BLaER1 treated with 17β-estradiol and CSF1 and Interleukin-3, amounts not matched to agents 10 nM and 100 nM (cell line): ENCODE results near the gene PCDH15.

Experiments
- H3K27ac ChIP-seq, 11 experiments: shearing (Covaris generic); formaldehyde crosslinking; 2 replicates each; pipeline ENCODE4 v1.8.1; 2022
- H3K27me3 ChIP-seq, 11 experiments: shearing (Covaris generic); formaldehyde crosslinking; 2 replicates each; pipeline ENCODE4 v1.8.1; 2022
- H3K36me3 ChIP-seq, 11 experiments: shearing (Covaris generic); formaldehyde crosslinking; 2 replicates each; pipeline ENCODE4 v1.8.1; 2022
- H3K4me1 ChIP-seq, 10 experiments: shearing (Covaris generic); formaldehyde crosslinking; 2 replicates each; pipeline ENCODE4 v1.8.1; 2022
- H3K4me2 ChIP-seq, 11 experiments: shearing (Covaris generic); formaldehyde crosslinking; 2 replicates each; pipeline ENCODE4 v1.8.1; 2022
- H3K4me3 ChIP-seq, 10 experiments: shearing (Covaris generic); formaldehyde crosslinking; 2 replicates each; pipeline ENCODE4 v1.8.1; 2022
- H3K9ac ChIP-seq, 11 experiments: shearing (Covaris generic); formaldehyde crosslinking; 2 replicates each; pipeline ENCODE4 v1.8.1; 2022
- H3K9me3 ChIP-seq, 11 experiments: shearing (Covaris generic); formaldehyde crosslinking; replicated peaks in 1 of 11; 2 replicates each; pipeline ENCODE4 v1.8.1; 2022
- H4K20me1 ChIP-seq, 11 experiments: shearing (Covaris generic); formaldehyde crosslinking; 2 replicates each; pipeline ENCODE4 v1.8.1; 2022
- Cebpa-rat ChIP-seq, 11 experiments: shearing (Covaris generic); IDR thresholded peaks; 2 replicates each; pipeline ENCODE4 v1.8.1; 2022

The PCDH15 gene

DNA sequence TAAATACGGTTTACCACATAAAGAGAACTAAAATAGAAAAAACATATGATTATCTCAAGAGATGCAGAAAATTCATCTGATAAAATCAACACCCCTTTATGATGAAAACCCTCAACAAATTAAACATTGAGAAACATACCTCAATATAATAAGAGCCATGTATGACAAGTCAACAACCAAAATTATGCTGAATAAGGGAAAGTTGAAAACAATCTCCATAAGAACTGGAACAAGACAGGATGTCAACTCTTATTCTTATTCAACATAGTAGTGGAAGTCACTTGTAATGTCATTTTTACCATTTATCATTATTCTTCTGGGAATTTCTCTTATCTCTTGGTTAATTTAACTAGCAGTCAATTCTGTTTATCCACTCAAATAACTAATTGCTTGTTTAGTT, 79.0 kb downstream of the PCDH15 start:
- no peak overlapping the region for H3K4me3 ChIP-seq
- no peaks in the 10 kb centered on the region for H3K36me3 ChIP-seq
- no peaks in the 10 kb centered on the region for H3K27me3 ChIP-seq
- no peak overlapping the region for H3K27ac ChIP-seq
- no peaks in the 10 kb centered on the region for H3K4me1 ChIP-seq
- H3K4me2 ChIP-seq: no peak overlapping the region
- no peaks in the 10 kb centered on the region for H4K20me1 ChIP-seq
- TF ChIP-seq Cebpa-rat (IDR thresholded peaks at IDR 0.05): no peak
- no peak overlapping the region for H3K9ac ChIP-seq
- H3K9me3 ChIP-seq: peaks cover 0 to 16% (median 5%) of the 10 kb centered on the region in 11 experiments; a peak in 9 of 22 replicates

DNA sequence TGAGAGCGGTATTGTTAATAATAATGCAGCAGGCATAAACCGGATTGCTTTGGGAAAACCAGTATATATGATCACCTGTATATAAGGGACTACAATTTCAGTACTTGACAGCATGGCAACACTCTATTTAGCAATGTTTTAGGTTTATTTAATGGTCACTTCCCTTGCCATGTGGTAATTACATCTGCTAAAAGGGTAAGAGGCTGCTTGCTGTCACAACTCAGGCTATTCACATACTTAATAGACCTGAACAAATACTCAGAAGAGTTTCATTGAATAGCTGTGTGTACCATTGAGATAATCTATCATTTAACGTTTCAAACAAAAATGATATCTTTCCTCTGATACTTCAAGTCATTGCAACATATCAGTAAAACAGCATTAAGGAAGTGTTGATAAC, 90.1 kb downstream of the PCDH15 start:
- TF ChIP-seq Cebpa-rat (IDR thresholded peaks at IDR 0.05): no peak
- Histone ChIP-seq H3K4me1 (no peaks in the 10 kb centered on the region), H3K4me3 (no peak overlapping the region), H3K9me3 (no peaks in the 10 kb centered on the region; a peak in 1 of 22 replicates), H3K9ac (no peak overlapping the region), H4K20me1 (no peaks in the 10 kb centered on the region), H3K4me2 (no peak overlapping the region), H3K27me3 (no peaks in the 10 kb centered on the region), H3K27ac (no peak overlapping the region), H3K36me3 (no peaks in the 10 kb centered on the region)

DNA sequence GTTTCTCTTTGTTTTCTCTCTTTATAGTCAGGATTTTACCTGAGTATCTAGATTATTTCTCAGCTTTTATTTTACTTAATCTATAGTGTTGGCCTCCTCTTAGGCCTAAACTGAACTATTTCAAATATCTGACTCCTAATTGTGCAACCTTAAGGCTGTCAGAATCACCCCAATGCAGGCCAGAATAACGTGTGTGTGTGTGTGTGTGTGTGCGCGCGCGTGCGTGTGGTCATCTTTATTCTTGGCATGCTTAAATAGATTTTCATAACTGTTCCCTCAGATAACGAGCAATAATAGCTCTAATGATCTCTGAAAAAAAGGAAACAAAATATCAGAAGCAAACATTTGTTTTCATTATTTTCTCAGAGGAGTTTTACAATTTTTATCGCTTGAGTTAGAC, 92.4 kb downstream of the PCDH15 start:
- H4K20me1 ChIP-seq: no peaks in the 10 kb centered on the region
- H3K9me3 ChIP-seq: no peaks in the 10 kb centered on the region
- no peaks in the 10 kb centered on the region for H3K27me3 ChIP-seq
- H3K4me1 ChIP-seq: no peaks in the 10 kb centered on the region
- no peak overlapping the region for H3K4me3 ChIP-seq
- no peaks in the 10 kb centered on the region for H3K36me3 ChIP-seq
- no peak overlapping the region for H3K27ac ChIP-seq
- H3K9ac ChIP-seq: no peak overlapping the region
- no peak overlapping the region for H3K4me2 ChIP-seq
- TF ChIP-seq Cebpa-rat (IDR thresholded peaks at IDR 0.05): no peak

DNA sequence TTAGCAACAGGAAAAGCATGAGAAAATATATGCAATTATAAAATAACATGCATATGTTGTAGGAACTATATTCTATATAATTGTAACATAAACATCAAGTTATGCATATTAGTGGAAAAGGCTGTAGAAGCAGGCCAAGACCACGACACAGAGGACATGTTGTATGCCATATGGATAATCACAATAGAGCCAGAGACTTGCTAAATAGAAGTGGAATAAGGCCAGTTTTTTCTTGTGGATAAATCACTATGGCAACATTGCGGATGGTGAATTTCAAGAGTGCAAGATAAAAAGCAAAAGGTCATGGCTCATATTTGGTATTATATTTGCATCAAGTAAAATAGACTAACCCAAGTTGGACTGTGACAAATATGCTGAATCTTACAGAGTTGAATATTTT, 93.0 kb downstream of the PCDH15 start:
- TF ChIP-seq Cebpa-rat (IDR thresholded peaks at IDR 0.05): no peak
- no peak overlapping the region for H3K9ac ChIP-seq
- no peak overlapping the region for H3K4me3 ChIP-seq
- H3K27ac ChIP-seq: no peak overlapping the region; a peak in 1 of 22 replicates
- no peak overlapping the region for H3K4me2 ChIP-seq
- no peaks in the 10 kb centered on the region for H3K36me3 ChIP-seq
- no peaks in the 10 kb centered on the region for H4K20me1 ChIP-seq
- H3K9me3 ChIP-seq: no peaks in the 10 kb centered on the region
- no peaks in the 10 kb centered on the region for H3K4me1 ChIP-seq
- no peaks in the 10 kb centered on the region for H3K27me3 ChIP-seq

DNA sequence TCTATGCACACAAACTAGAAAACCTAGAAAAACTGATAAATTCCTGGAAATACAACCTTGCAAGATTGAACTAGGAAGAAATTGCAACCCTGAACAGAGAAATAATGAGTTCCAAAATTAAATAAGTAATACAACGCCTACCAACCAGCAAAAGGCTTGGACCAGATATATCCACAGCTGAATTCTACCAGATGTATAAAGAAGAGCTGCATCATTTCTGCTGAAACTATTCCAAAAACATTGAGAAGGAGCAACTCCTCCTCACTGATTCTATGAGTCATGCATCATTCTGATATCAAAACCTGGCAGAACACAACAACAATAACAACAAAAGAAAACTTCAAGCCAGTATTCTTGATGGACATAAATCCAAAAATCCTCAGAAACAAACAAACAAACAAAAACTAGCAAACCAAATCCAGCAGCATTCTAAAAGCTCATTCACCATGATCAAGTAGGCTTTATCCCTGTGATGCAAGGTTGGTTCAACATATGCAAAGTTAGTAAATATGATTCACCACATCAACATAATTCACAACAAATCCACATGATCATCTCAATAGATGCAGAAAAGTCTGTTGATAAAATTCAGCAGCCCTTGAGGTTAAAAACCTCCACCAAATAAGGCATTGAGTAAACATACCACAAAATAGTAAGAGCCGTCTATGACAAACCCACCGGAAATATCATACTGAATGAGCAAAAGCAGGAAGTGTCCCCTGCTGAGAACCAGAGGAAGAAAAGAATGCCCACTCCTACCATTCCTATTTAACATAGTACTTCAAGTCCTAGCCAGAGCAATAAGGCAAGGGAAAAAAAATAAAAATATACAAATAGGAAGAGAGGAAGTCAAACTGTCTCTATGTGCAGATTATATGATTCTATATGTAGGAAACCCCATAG, 98.2 kb downstream of the PCDH15 start:
- TF ChIP-seq Cebpa-rat (IDR thresholded peaks at IDR 0.05): no peak
- no peaks in the 10 kb centered on the region for H3K27me3 ChIP-seq

DNA sequence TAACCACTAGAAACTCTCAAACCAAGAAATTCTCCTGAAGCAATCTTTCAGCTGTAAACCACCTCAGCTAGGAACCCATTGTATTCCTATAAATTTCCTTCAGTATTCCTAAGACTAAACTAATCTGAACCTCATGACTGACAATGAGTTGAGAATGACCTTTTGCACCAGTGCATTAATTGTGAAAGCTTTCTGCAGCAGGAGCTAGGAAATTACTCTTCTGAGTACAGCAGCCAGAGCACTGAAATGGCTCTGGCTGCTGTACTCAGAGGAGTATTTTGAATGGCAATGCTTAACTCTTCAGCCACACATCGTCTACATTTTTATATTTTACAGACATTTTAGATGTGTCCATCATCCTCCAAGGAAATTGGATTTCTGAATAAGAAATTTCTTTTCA, 109.7 kb downstream of the PCDH15 start:
- no peaks in the 10 kb centered on the region for H3K4me1 ChIP-seq
- TF ChIP-seq Cebpa-rat (IDR thresholded peaks at IDR 0.05): no peak
- no peak overlapping the region for H3K27ac ChIP-seq
- H3K36me3 ChIP-seq: no peaks in the 10 kb centered on the region
- H3K9me3 ChIP-seq: no peaks in the 10 kb centered on the region
- H4K20me1 ChIP-seq: no peaks in the 10 kb centered on the region
- H3K27me3 ChIP-seq: no peaks in the 10 kb centered on the region
- no peak overlapping the region for H3K4me3 ChIP-seq
- no peak overlapping the region for H3K9ac ChIP-seq
- no peak overlapping the region for H3K4me2 ChIP-seq

More for the DNA sequence above, 98.2 kb downstream of the PCDH15 start:
- Histone ChIP-seq H3K4me1 (no peaks in the 10 kb centered on the region), H3K4me3 (no peak overlapping the region), H4K20me1 (no peaks in the 10 kb centered on the region), H3K27ac (no peak overlapping the region), H3K9me3 (no peaks in the 10 kb centered on the region), H3K4me2 (no peak overlapping the region), H3K36me3 (no peaks in the 10 kb centered on the region), H3K9ac (no peak overlapping the region)

DNA sequence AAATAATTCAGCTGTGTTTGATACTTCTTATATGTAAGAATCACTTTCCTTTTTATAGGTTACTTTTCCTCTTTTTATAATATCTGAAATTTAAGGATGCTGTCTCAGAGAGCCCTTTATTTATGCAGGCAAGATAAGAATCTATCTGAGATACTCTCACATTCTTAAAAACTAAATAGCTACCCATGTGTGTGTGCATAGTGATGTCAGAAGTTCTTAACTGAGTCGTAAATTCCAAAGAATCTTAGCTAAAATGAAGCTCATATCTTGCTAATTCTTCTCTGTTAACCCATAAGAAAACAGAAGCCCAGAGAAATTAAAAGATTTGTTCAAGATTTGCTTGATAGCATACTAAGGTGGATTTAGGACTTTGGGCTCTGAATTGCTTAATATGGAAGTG, 118.5 kb downstream of the PCDH15 start:
- no peaks in the 10 kb centered on the region for H3K36me3 ChIP-seq
- H3K9ac ChIP-seq: no peak overlapping the region
- no peak overlapping the region for H3K4me3 ChIP-seq
- H3K9me3 ChIP-seq: no peaks in the 10 kb centered on the region
- H3K4me2 ChIP-seq: no peak overlapping the region
- no peaks in the 10 kb centered on the region for H3K4me1 ChIP-seq
- H4K20me1 ChIP-seq: no peaks in the 10 kb centered on the region
- no peaks in the 10 kb centered on the region for H3K27me3 ChIP-seq
- H3K27ac ChIP-seq: no peak overlapping the region
- TF ChIP-seq Cebpa-rat (IDR thresholded peaks at IDR 0.05): no peak

DNA sequence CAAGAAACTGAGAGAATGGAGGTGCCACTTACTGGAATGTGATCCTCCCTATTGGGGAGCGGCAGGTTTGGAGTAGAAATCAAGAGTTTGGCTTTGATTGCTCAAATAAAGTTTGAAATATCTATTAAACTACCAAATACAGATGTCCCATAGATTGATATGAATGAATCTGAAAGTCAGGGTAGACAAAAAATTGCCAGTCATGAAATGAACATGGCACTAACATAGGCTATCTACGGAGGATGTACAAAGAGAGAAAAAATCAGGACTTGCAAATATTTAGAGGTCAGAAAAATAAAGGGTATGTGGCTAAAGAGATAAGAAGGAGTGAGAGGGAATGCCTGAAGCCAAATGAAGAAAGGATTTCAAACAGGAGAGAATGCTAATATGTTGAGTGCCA, 119.9 kb downstream of the PCDH15 start:
- H3K9ac ChIP-seq: no peak overlapping the region
- no peak overlapping the region for H3K27ac ChIP-seq
- no peaks in the 10 kb centered on the region for H3K36me3 ChIP-seq
- H3K27me3 ChIP-seq: no peaks in the 10 kb centered on the region
- no peak overlapping the region for H3K4me3 ChIP-seq
- no peak for TF ChIP-seq Cebpa-rat (IDR thresholded peaks at IDR 0.05)
- H3K9me3 ChIP-seq: no peaks in the 10 kb centered on the region
- H4K20me1 ChIP-seq: no peaks in the 10 kb centered on the region
- no peak overlapping the region for H3K4me2 ChIP-seq
- no peaks in the 10 kb centered on the region for H3K4me1 ChIP-seq

DNA sequence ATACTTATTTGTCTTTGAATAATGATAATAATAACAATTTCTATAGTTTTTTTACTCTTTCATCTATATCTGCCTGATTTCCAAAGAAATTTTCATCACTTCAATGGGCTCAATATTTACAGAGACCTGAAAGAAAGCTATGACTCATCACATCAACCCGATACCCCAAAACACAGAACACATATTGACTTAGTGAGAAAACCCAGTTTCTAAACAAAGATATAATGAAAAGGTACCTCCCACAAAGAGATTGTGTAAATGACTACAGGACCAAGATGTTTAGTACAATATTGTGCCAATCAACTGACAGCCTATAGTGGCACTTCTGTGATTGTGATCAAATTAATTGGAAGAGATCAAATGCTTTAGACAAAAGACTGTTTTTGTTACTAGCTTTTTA, 133.9 kb downstream of the PCDH15 start:
- Histone ChIP-seq H3K9ac (no peak overlapping the region), H3K4me3 (no peak overlapping the region), H3K4me1 (no peaks in the 10 kb centered on the region)

DNA sequence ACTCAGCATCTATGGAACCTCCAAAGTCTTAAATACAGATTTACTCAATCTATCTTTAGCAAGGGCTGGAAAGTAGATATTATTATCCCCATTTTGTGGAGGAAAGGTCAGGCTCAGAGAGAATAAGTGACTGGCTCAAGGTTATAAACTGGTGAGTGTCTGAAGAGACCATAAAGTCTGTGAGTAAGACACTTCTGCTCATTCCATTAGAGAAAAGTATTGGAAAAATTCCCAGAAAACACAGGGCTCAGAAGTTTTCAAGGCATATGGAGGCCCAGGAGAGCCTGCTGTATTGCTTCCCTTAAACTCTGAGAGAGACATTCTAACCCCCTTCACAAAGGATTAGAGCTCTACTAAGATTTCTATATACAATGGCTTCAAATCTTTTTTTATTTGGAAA, 134.8 kb downstream of the PCDH15 start:
- TF ChIP-seq Cebpa-rat (IDR thresholded peaks at IDR 0.05): no peak
- no peaks in the 10 kb centered on the region for H3K4me1 ChIP-seq
- no peaks in the 10 kb centered on the region for H3K9me3 ChIP-seq
- no peaks in the 10 kb centered on the region for H4K20me1 ChIP-seq
- no peaks in the 10 kb centered on the region for H3K36me3 ChIP-seq
- no peak overlapping the region for H3K27ac ChIP-seq
- H3K9ac ChIP-seq: no peak overlapping the region
- H3K27me3 ChIP-seq: no peaks in the 10 kb centered on the region
- no peak overlapping the region for H3K4me3 ChIP-seq
- H3K4me2 ChIP-seq: no peak overlapping the region

More for the DNA sequence above, 133.9 kb downstream of the PCDH15 start:
- Histone ChIP-seq H3K27ac (no peak overlapping the region), H3K9me3 (no peaks in the 10 kb centered on the region), H3K36me3 (no peaks in the 10 kb centered on the region), H3K4me2 (no peak overlapping the region), H4K20me1 (no peaks in the 10 kb centered on the region), H3K27me3 (no peaks in the 10 kb centered on the region)
- TF ChIP-seq Cebpa-rat (IDR thresholded peaks at IDR 0.05): no peak
